ENCODE data around the gene DDIAS.

DNA sequence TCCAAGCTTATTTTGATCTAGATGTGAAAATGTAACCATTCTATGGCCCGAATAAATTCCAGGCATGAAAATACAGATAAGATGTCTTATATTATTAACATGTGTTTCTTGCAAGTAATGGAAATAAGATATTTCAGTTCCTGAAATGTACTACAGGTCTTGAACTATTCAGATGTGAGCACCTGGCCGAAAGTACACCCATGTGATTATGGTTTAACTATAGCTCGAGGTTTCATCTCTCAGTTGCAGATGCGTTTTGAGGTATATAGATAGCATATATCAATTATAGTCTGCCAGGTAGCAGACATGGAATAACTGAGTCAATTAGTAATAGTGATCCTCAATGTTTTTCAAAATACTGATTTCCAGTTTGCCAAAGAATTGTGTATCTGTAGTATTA lies 68.3 kb downstream of the DDIAS start:
- TF ChIP-seq, protein P1, sequence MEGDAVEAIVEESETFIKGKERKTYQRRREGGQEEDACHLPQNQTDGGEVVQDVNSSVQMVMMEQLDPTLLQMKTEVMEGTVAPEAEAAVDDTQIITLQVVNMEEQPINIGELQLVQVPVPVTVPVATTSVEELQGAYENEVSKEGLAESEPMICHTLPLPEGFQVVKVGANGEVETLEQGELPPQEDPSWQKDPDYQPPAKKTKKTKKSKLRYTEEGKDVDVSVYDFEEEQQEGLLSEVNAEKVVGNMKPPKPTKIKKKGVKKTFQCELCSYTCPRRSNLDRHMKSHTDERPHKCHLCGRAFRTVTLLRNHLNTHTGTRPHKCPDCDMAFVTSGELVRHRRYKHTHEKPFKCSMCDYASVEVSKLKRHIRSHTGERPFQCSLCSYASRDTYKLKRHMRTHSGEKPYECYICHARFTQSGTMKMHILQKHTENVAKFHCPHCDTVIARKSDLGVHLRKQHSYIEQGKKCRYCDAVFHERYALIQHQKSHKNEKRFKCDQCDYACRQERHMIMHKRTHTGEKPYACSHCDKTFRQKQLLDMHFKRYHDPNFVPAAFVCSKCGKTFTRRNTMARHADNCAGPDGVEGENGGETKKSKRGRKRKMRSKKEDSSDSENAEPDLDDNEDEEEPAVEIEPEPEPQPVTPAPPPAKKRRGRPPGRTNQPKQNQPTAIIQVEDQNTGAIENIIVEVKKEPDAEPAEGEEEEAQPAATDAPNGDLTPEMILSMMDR (IDR thresholded peaks at IDR 0.05 in 4 of 5, conservative IDR thresholded peaks at IDR 0.05 in 1 of 5): no peak
- no peak for TF ChIP-seq POLR2A (IDR thresholded peaks at IDR 0.05)

Data from gastrocnemius medialis (tissue), 4 donors.